Hippocampal formation (tissue), 2 donors: ENCODE measurements around the gene TPST2.
A peak's percentile ranks its signal among the peaks of the same experiment; 100 is the strongest.

ENCODE experiments used
- DNase-seq, 2 donors: peaks; one replicate each; lab custom pipeline; 2025; lab: John Stamatoyannopoulos, UW

The TPST2 gene

DNA sequence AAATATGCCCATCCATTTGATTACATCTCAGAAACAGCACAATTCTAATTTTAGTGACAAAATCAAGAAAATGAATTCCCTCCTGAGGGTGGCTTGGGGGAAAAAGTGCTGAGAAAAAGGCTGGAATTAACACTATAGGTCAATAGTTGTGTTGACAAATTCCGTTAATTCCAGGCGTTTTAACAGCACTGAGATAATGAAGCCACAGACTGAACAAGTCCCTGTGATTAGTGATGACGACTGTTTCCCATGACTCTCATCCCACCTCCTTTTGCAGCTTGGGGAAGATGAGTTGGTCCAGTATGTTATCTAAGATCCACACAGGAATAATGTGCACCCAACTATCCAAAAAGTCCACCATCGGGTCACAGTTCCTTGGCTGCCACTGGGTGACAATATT lies 93.5 kb downstream of the TPST2 start:
- DNase-seq = no peak

GRCh38 chr22:26494506-26494905 lies 95.4 kb downstream of the TPST2 start:
- DNase-seq = no peak

- DNase-seq = no peak
Observed at GRCh38 chr22:26492220-26492619, 97.7 kb downstream of the TPST2 start.

GRCh38 chr22:26489447-26490036 lies 100.4 kb downstream of the TPST2 start:
- DNase-seq = no peak

DNA sequence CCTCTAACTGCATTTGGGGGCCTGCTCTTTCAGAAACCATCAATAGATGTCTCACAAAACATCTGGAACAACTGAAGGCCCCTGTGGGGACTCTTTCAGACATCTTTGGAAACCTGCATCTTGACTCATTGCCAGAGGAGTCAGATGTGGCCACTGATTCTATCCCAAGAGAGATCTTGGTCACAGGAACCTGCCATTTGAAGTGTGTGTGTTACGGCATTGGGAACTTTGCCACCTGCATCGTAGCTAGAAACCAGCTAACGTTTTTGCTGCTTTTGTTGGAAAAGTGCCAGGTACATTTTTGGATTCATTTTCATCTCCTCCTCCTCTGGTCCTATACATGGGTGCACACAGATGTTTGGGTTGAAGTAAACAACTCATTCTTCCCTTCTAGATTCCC lies 101.9 kb downstream of the TPST2 start:
- no peak for DNase-seq

- no peak for DNase-seq
Observed at GRCh38 chr22:26486394-26486793, 103.5 kb downstream of the TPST2 start.

DNA sequence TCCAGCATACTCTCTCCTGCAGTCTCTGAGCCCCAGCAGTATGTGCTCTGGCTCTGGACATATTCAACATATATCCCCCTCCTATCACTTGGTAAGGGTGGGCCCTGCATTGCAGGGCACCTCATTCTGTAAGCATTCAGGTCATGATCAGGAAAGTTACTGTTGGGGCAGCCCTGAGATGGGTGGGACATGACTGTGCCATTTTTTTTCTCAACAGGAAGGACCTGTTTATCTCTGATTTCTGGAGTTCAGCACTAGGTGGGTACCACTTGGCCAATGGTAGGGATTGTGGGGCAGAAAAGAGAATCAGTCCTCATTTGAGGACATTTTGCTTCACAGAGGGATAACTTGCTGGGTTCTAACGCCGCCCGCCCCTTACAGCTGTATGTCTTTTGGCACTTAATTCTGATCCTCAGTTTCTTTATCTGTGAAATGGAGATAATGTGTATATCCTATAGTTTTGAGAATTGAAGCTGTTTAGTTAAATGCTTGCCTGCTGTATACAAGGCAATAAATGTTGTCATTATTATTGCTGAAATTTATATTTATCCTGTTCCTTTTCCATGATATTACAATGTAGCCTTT lies 104.0 kb downstream of the TPST2 start:
- no peak for DNase-seq

DNA sequence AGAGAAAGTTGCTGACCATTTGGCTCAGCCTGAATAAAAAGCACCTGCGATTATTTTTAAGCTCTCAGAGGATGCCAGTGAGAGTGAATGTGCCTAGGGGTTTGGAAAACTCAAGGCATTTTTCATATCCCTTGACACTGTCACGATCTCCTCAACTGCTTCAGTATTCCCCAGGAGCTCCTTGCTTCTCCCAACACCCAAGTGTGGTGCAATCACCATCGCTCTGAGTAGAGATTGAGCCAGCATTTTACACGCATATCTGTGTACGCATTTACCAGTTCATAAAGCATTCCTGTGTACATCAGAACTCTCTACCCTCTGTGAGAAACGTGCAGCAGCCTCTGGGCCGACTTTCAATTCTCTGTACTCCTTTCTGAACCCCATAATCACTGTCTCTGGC lies 104.9 kb downstream of the TPST2 start:
- DNase-seq = no peak

- DNase-seq = no peak
Observed at GRCh38 chr22:26484360-26484706, 105.6 kb downstream of the TPST2 start.

GRCh38 chr22:26483439-26484359 lies 106.2 kb downstream of the TPST2 start, which contains the start of the genes HPS4 and SRRD:
HPS4 (minus strand) TSS chr22:26483783; CDS start chr22:26481762, 2,021 bp downstream.
SRRD (plus strand) TSS chr22:26483877; CDS start chr22:26483891, 14 bp downstream.
- DNase-seq = peak; percentile 59 to 82

GRCh38 chr22:26483043-26483438 lies 106.9 kb downstream of the TPST2 start:
- DNase-seq = no peak

- no peak for DNase-seq
Observed at GRCh38 chr22:26482161-26482560, 107.8 kb downstream of the TPST2 start.

GRCh38 chr22:26481694-26482093 lies 108.2 kb downstream of the TPST2 start:
- no peak for DNase-seq

DNA sequence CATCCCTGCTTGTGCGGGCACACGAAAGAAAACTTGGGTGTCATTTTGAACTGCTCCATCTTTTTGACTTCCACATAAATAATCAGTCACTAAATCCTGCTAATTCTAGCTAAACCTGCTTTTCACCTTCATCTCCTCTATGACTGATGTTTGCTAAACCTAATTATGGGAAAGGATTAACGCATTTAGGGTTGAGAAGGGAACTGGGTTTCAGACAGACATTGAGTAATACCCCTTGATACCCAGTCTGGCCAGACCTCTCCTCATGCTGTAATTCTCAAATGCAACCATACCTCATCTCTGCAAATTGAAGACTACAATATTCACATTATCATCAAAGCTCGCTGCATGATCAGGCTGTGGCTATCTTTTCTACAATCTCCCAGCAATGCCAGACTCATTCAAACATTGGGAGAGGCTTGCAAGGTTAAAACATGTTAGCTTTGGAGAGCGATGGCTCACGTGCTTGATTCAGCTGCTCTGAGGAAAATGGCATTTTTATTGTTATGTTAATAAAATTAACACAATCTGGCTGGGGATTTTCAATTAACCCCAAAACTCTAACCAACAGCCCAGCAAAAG lies 108.7 kb downstream of the TPST2 start:
- no peak for DNase-seq

- no peak for DNase-seq
Observed at GRCh38 chr22:26480611-26480932, 109.4 kb downstream of the TPST2 start.

- DNase-seq = no peak
Observed at GRCh38 chr22:26479792-26480610, 109.9 kb downstream of the TPST2 start.

GRCh38 chr22:26479043-26479791 lies 110.7 kb downstream of the TPST2 start:
- DNase-seq = peak in 1 of 2 donors; percentile 24

DNA sequence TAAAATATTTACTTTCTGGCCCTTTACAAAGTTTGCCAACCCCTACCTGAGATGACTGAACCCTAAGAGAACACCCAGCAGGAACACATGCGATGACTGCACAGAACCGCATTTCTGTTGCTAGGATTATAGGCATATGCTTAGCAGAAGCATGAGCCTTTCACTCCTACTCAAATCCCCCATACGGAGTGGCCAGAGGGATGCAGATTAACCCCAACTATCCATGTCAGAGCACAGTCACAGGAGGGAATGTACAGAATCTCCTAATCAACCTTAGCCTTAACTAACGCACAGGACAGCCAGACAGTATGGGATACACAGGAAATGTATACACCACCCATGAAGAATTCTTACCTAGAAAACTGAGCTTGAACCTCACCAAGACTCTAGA lies 112.6 kb downstream of the TPST2 start:
- DNase-seq = no peak

DNA sequence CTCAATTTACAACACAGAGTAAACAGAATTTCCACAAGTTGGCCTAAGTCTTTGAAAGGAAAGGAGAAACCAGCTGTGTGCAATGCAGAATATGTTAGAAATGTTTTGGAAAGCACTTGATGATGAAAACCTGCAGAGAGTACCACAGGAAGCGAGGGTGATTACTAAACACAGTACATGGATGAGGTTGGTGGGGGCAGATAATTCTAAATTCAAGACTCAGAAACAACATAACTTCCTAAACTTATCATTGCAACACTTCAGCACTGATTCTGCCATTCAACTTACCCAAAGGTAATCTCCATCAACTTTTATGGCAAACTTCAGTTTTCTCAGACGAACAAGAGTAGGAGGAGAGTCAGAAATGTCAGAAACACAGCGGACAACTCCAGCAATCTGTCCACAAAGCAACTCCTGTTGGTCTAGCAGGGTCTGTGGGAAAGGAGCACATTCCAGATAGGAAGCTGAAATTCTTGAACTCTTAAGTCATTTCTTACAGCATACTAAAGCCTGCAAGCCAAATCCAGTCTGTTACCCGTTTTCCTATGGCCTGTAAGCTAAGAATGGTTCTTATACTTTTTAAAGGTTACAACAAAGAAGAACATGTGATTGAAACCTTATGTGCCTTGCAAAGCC lies 113.1 kb downstream of the TPST2 start:
- no peak for DNase-seq

DNA sequence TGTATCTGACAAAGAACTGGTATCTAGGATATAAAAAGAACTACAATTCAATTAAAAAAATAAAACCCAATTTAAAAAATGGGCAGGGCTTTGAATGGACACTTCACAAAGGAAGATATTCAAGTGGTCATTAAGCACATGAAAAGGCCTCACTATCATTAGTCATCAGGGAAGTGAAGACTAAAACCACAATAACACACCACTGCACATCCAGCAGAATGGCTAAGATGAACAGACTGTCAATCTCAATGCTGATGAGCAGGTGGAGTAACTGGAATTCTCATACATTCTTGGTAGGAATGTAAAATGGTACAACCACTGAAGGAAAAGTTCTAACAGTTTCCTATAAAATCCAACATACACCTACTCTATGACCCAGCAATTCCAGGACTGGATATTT lies 115.2 kb downstream of the TPST2 start:
- DNase-seq = no peak
